GM18867 (cell line): ENCODE results near the gene SULT1B1.
A peak's percentile ranks its signal among the peaks of the same experiment; 100 is the strongest.

Experiments used
- ATAC-seq: cut with Tn5 transposase; IDR thresholded peaks from one replicate; pipeline ENCODE4 v1.9.1; 2021; ENCODE audit warnings: mild to moderate bottlenecking, moderate library complexity; ENCODE audit not compliant: unreplicated experiment

The SULT1B1 gene

DNA sequence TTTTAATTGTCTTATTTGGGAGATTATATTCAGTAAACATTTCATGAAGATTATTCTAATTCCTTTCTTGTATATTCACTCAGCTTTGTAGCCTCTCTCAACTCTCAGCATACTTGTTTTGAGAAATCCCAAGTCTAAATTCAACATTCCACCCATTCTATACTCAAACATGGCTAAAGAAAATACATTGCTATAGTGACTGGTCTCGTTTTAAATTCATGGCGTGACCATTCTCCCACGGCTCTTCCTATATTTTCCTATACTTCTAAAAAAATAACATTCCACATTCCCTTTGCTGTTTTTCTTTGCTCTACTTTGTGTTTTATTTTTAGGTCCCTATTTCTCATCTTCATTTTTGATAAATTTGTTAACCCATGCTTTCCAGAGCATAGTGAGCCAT is 58.2 kb downstream of the SULT1B1 start:
- ATAC-seq = no peak

DNA sequence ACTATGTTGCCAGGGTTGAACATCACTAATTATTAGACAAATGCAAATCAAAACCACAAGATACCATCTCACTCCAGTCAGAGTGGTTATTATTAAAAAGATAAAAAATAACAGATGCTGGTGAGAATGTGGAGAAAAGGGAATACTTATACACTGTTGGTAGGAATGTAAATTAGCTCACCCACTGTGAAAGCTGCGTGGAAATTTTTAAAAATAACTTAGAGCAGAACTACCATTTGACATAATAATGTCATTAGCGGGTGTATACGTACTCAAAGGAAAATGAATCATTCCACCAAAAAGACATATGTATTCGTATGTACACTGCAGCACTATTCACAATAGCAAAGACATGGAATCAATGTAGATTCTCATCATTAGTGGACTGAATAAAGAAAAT is 58.7 kb downstream of the SULT1B1 start:
- ATAC-seq = no peak

DNA sequence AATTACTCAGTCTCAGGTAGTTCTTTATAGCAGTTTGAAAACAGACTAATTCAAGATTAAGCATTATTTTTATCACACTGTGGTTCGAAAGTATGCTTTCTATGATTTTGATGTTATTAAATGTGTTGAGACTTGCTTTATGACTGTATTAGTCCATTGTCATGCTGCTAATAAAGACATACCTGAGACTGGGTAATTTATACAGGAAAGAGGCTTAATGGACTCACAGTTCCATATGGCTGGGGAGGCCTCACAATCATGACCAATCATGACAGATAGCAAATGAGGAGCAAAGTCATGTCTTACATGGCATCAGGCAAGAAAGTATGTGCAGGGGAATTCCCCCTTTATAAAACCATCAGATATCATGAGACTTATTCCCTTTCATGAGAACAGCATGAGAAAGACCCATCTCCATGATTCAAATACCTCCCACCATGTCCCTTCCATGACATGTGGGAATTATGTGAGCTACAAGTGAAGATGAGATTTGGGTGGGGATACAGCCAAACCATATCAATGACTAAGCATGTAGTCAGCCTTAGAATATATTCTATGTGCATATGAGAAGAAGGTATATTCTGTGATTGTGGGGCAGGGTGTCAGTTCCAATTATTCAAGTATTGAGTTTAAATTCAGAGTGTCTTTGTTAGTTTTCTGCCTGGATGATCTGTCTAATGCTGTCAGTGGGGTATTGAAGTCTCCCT is 62.7 kb downstream of the SULT1B1 start:
- ATAC-seq = no peak

DNA sequence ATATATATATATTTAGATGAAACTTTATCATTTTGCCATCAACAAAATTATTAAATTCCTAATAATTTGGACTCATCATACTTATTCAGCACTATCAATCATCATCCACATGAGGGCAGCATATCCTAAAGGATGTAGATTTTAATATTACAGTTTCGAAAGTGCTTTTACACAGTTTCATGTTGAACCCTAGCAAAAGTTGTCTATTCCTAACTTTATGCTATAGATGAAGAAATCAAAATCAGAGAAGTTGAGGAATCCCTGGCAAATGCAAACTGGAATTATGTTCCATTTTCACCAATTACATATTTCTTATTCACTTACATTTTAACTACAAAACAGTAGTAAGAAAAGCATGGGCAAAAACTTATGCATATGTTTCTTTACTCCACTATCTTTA is 70.8 kb downstream of the SULT1B1 start:
- peak; percentile 62 for ATAC-seq

DNA sequence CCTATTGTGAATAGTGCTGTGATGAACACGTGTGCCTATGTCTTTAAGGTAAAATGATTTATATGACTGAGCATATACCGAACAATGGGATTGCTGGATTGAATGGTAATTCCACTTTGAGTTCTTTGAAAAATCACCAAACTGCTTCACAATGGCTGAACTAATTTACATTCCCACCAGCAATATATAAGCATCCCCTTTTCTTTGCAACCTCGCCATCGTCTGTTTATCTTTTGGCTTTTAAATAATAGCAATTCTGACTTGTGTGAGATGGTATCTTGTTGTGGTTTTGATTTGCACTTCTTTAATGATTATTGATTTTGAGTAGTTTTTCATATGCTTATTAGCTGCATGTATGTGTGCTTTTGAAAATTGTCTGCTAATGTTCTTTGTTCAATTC is 75.6 kb downstream of the SULT1B1 start:
- no peak for ATAC-seq
